Kidney (tissue), 14 donors: Measurements from ENCODE around the gene SP140. TPM values are rescaled to one million over a fixed set of nuclear protein-coding genes. Genes with fewer than 3 reads are reported as not detected.

Experiments
- DNase-seq, 5 donors: peaks; one replicate each; pipeline ENCODE4 v3.0.0-alpha.2; 2013 to 2020
- FAIRE-seq: peaks from 2 replicates; lab custom pipeline; 2012; peaks lifted over from hg19 to GRCh38; lab: Jason Lieb, UNC
- H3K27ac ChIP-seq, 2 donors: one replicate each; pipeline ENCODE4 v1.7.0; 2013; ENCODE audit warnings: low read depth in 2 of 2, low read length in 2 of 2, inconsistent platforms in 1 of 2
- H3K27me3 ChIP-seq: one replicate; pipeline ENCODE4 v1.7.1; 2013; ENCODE audit warnings: low read length, inconsistent platforms; ENCODE audit not compliant: control insufficient read depth, insufficient read depth
- H3K36me3 ChIP-seq, 3 donors: one replicate each; pipeline versions ENCODE4 v1.7.0 to v1.7.1; 2013; ENCODE audit warnings: low read length in 3 of 3, control low read depth in 1 of 3, inconsistent platforms in 1 of 3; ENCODE audit not compliant: insufficient read depth in 3 of 3, control insufficient read depth in 2 of 3
- H3K4me1 ChIP-seq, 3 donors: one replicate each; pipeline versions ENCODE4 v1.7.0 to v1.7.1; 2013; ENCODE audit warnings: low read length in 3 of 3, inconsistent platforms in 1 of 3, low read depth in 1 of 3; ENCODE audit not compliant: control insufficient read depth in 2 of 3, insufficient read depth in 2 of 3
- H3K4me3 ChIP-seq, 3 donors: one replicate each; pipeline versions ENCODE4 v1.7.0 to v1.8.1; 2013; ENCODE audit warnings: low read length in 3 of 3, control low read depth in 1 of 3, inconsistent platforms in 1 of 3
- H3K9ac ChIP-seq, 3 donors: one replicate each; pipeline versions ENCODE4 v1.7.0 to v1.7.1; 2013; ENCODE audit warnings: low read length in 3 of 3, control low read depth in 1 of 3, inconsistent platforms in 1 of 3
- H3K9me3 ChIP-seq, 3 donors: one replicate each; pipeline versions ENCODE4 v1.7.0 to v1.7.1; 2013; ENCODE audit warnings: low read length in 3 of 3, control low read depth in 1 of 3, inconsistent platforms in 1 of 3; ENCODE audit not compliant: control insufficient read depth in 2 of 3, insufficient read depth in 1 of 3
- CTCF ChIP-seq: IDR thresholded peaks from 3 replicates; pipeline ENCODE4 v1.5.1; 2012; ENCODE audit warnings: mild to moderate bottlenecking, moderate library complexity, borderline replicate concordance; ENCODE audit not compliant: insufficient read depth; ENCODE audit errors: extremely low read depth
- intact Hi-C: fragments of 100-400 bp; cut with DNase I; formaldehyde crosslinking; loops from one replicate; pipeline ENCODE4 v1.11.1; 2022
- polyA plus RNA-seq: library from polyadenylated mRNA; stranded (reverse); fragments of 350-450 nt; fragmentation: Illumina TruSeq; extraction: RNeasy Lipid Tissue Mini Kit (QIAGEN cat#74804); gene quantifications from one replicate; pipeline ENCODE4 v1.2.3, GENCODE V29; 2014; ENCODE audit warnings: low read depth, low replicate concordance; ENCODE audit not compliant: insufficient read depth
- total RNA-seq: library from RNA; stranded (reverse); fragmentation: NEBNext Ultra II Directional; extraction: Animal tissue kit (Norgen Biotek cat#: 25700); gene quantifications from one replicate; pipeline ENCODE4 v1.2.1, GENCODE V29; 2021
- donor health status: control.
- donor health status: control.
- donor health status: control.
- donor health status: control.
- donor health status: control.
- donor health status: DM: yes; HTN: yes; CAD: no.
- donor health status: Normal renal cell carcinoma (clear cell type).

The SP140 gene
- total and polyA plus RNA-seq, 2 donors from 2014 or later: 0.52 to 7.3 TPM

- no peak for DNase-seq
- Histone ChIP-seq H3K4me1 (no peaks in the 10 kb centered on the region), H3K36me3 (peaks cover 0 to 6% (median 4%) of the 10 kb centered on the region in 3 donors), H3K9me3 (no peaks in the 10 kb centered on the region), H3K27ac (no peak overlapping the region), H3K9ac (no peak overlapping the region), H3K27me3 (no peaks in the 10 kb centered on the region), H3K4me3 (no peak overlapping the region)
- TF ChIP-seq CTCF: no peak
- no peak for FAIRE-seq
- intact Hi-C loops: no loop called here
Observed at GRCh38 chr2:230362030-230362691, 136.6 kb downstream of the SP140 start.

Other genes starting within 250 kb of the SP140 start
- 6.6 TPM for gene SLC16A14, start 156.8 kb upstream of the SP140 start, total RNA-seq
- 1.5 TPM for gene SLC16A14, start 156.8 kb upstream of the SP140 start, polyA plus RNA-seq
- gene SP110, start 5.8 kb upstream of the SP140 start, total RNA-seq: 28.3 TPM
- gene SP110, start 5.8 kb upstream of the SP140 start, polyA plus RNA-seq: 12.7 TPM
- gene SP140L, start 101.5 kb downstream of the SP140 start, total RNA-seq: 23.8 TPM
- gene SP140L, start 101.5 kb downstream of the SP140 start, polyA plus RNA-seq: 4.6 TPM
- 118 TPM for gene SP100, start 190.5 kb downstream of the SP140 start, total RNA-seq
- gene SP100, start 190.5 kb downstream of the SP140 start, polyA plus RNA-seq: 35.7 TPM